Gastrocnemius medialis (tissue), 4 donors: ENCODE data around the gene MCU.

Experiments used
- POLR2A ChIP-seq, 2 donors: fragments of 450-650 bp; IDR thresholded peaks; one replicate each; pipeline ENCODE4 v1.6.1; 2017; ENCODE audit warnings: antibody characterized with exemption in 2 of 2, mild to moderate bottlenecking in 2 of 2, moderate library complexity in 2 of 2
- TF ChIP-seq, protein P1 (sequence below), 5 experiments: fragments of 450-650 bp in 3 of 5; fragments of 200-600 bp in 2 of 5; sonication (generic) in 2 of 5; IDR thresholded peaks in 4 of 5; conservative IDR thresholded peaks in 1 of 5; 1 replicate in 4 of 5; 2 replicates in 1 of 5; pipeline ENCODE4 v1.5.1; 2016 to 2019; ENCODE audit warnings: antibody characterized with exemption in 5 of 5, mild to moderate bottlenecking in 3 of 5, moderate library complexity in 3 of 5

DNA sequence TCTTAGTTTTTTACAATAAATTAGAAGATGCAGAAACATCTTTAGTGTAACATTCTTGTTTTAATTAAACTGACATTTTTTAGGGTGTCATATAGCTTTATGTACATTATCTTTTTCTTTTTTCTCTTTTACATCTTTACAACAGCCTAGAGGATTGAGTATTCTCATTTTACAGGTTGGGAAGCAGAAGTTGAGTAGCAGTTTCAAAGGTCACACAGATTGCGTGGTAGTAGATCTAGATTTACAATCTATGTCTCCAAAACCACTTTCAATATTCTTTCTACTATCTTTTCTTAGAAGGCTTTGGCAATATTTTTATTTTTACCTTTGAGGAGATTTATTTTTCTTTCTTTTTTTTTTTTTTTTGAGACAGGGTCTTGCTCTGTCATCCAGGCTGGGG is 18.7 kb upstream of the MCU start:
- TF ChIP-seq POLR2A (IDR thresholded peaks at IDR 0.05) = no peak
- TF ChIP-seq, protein P1, sequence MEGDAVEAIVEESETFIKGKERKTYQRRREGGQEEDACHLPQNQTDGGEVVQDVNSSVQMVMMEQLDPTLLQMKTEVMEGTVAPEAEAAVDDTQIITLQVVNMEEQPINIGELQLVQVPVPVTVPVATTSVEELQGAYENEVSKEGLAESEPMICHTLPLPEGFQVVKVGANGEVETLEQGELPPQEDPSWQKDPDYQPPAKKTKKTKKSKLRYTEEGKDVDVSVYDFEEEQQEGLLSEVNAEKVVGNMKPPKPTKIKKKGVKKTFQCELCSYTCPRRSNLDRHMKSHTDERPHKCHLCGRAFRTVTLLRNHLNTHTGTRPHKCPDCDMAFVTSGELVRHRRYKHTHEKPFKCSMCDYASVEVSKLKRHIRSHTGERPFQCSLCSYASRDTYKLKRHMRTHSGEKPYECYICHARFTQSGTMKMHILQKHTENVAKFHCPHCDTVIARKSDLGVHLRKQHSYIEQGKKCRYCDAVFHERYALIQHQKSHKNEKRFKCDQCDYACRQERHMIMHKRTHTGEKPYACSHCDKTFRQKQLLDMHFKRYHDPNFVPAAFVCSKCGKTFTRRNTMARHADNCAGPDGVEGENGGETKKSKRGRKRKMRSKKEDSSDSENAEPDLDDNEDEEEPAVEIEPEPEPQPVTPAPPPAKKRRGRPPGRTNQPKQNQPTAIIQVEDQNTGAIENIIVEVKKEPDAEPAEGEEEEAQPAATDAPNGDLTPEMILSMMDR (IDR thresholded peaks at IDR 0.05 in 4 of 5, conservative IDR thresholded peaks at IDR 0.05 in 1 of 5) = no peak
